Stimulated activated CD4-positive, alpha-beta T cell treated with anti-CD3 and anti-CD28 coated beads, Interleukin-4, amount 100 ng/mL, for 48 hours (primary cell): ENCODE measurements around the gene AASS.

Experiments used
- DNase-seq, 2 donors: peaks; one replicate each; pipeline ENCODE4 v3.0.0-alpha.2; 2020; ENCODE audit warnings: low read depth in 2 of 2

Gene AASS

GRCh38 chr7:122118757-122119156 is 25.3 kb downstream of the AASS start:
- no peak for DNase-seq

DNA sequence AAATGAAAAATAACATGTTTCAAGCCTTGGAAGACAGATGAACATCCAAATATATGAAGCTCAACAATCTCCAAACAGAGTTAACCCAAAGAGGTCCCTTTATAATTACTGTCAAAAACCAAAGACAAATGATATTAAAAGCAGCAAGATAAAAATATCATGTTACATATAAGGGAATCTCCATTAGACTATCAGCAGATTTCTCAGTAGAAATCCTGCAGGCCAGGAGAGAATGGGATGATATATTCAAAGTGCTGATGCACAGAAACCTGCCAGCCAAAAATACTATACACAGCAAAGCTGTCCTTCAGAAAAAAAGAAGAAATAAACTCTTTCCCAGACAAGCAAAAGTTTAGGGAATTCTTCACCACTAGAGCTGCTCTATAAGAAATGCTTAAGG is 41.0 kb downstream of the AASS start:
- DNase-seq, result no peak

- DNase-seq, result no peak
Measured at GRCh38 chr7:122100021-122100420, 44.0 kb downstream of the AASS start.

- no peak for DNase-seq
Measured at GRCh38 chr7:122095642-122096041, 48.4 kb downstream of the AASS start.

GRCh38 chr7:122094549-122094948 is 49.5 kb downstream of the AASS start:
- no peak for DNase-seq

DNA sequence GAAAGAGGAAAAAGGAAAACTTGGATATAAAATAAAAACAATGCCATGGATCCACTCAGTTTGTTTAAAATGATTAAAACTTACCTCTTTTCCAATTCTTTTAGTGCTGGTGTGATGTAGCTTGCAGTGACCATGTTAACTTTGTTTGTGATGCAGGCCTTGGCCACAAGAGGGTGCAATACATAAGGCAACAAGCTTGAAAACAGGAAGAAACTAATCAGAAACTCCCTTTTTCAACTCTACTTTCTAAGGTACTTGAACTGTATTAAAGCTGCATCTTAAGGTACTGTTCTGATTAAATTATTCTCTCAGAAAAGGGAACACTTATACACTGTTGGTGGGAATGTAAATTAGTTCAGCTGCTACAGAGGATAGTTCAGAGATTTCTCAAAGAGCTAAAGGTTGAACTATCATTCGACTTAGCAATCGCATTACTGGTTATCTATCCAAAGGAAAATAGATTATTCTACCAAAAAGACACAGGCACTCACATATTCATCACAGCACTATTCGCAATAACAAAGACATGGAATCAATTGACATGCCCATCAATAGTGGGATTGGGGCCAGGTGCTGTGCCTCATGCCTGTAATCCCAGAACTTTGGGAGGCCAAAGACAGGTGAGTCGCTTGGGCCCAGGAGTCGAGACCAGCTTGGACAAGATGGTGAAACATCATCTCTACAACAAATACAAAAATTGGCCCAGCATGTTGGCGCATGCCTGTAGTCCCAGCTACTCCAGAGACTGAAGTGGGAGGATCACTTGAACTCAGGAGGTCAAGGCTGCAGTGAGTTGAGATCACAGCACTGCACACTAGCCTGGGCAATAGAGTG is 50.9 kb downstream of the AASS start:
- DNase-seq, result peak; percentile 14 to 50

DNA sequence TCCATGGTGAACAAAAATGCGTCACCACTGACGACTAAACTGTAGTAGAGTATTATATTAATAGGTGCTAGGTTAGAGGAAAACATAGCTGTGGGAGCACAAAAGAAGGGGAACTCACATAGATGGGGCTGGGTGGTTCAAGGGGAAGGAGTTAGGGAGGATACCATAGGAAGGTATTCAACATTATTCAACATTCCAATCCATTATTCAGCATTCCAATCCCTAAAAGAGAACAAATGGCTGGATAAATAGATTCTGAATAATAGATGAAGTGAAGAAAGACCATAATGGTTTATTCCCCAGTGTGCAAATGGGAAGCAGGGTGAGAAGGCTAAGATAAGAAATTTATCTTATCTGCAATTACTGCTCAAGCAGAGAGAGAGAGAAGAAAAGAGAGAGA is 61.4 kb downstream of the AASS start:
- DNase-seq, result no peak

DNA sequence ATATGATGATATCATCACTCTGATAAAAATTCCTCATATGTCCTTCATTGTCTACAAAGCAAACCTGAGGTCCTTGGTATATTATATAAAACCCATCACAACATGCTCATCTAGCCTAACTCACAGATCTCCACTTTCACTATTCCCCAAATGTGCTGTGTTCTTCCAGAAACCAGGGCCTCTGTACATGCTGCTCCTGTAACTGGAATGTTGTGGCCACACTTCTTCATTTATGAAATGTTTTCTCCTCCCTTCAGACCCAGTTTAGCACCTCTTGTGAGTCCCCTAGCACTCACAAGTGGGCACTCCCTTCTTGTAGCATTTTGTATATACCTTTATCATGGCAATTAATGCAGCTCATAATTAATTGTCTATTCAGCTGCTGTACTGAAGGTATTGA is 61.9 kb downstream of the AASS start:
- DNase-seq, result no peak

- DNase-seq, result no peak
Measured at GRCh38 chr7:122073635-122074034, 70.4 kb downstream of the AASS start.

- DNase-seq, result no peak
Measured at GRCh38 chr7:122072924-122073599, 71.0 kb downstream of the AASS start.

DNA sequence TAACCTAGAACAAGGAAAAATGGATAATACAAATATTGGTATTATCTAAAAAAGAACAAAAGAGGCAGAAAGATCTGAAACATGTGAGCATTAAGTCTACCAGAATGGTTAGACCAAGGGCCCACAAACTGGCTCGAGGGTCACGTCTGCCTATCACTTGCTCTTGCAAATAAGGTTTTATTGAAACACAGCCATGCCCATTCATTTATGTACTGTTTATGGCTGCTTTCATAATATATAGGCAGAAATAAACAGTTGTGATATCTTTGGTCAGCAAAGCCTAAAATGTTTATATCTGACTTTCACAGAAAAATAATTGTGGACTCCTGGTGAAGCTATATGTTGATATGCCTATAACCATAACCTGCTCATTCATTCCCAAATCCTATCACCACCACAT is 71.8 kb downstream of the AASS start:
- DNase-seq, result no peak

GRCh38 chr7:122070834-122071233 is 73.2 kb downstream of the AASS start:
- DNase-seq, result no peak

DNA sequence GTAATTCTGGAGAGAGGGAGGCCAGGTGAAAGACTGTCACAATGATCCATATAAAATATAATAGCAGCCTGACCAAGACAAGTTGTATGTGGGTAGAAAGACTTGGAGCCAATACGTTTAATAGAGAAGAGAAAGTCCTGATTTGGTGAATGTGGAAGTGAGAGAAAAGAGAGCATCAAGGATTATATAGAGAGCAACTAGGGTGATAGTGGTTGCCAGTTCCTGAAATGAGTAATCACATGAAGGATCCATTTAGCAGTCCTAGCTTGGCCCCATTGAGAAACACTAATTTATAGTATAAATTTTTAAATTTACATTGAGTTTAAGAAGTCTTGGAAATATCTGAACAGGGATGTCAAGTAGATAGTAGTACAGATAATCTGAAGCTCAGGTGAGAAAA is 74.0 kb downstream of the AASS start:
- DNase-seq, result no peak

DNA sequence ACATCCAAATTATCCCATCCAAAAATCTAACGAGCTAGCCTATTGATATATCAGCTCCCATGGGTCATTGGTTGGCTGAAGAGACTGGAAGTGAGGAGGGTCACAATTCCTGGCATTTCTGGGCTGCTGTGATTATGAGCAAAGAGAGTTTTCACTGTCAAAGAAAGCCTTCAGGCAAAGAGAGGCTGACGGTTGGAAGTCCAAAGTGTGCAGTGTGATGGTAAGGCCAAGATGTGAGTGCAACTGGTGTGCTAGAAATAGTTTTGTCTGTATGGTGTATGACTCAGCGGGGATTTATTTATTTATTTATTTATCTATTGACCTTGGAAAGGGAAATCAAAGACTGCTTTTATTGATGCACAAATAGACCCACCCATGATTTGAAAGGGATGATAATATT is 75.0 kb downstream of the AASS start:
- DNase-seq, result no peak

- DNase-seq, result no peak
Measured at GRCh38 chr7:122068046-122068445, 76.0 kb downstream of the AASS start.

GRCh38 chr7:122067077-122067476 is 77.0 kb downstream of the AASS start:
- no peak for DNase-seq

DNA sequence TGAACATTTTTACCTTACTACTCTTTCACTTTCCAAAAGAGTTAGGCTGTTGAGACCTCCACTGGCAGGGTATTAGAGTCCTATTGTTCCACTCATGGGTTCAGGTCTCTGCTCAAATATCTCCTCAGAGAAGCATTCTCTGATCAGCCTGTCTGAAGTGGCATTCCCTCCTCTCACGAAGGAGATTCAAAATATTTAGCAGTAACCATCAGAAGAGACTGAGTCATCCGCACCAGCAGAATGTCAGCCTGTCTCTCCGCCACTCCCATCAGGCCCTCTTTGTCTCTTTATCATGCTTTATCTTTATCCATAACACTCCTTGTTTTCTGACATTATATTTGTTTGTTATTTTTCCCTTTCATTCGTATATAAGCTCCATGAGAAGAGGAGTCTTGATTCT is 79.1 kb downstream of the AASS start:
- no peak for DNase-seq

DNA sequence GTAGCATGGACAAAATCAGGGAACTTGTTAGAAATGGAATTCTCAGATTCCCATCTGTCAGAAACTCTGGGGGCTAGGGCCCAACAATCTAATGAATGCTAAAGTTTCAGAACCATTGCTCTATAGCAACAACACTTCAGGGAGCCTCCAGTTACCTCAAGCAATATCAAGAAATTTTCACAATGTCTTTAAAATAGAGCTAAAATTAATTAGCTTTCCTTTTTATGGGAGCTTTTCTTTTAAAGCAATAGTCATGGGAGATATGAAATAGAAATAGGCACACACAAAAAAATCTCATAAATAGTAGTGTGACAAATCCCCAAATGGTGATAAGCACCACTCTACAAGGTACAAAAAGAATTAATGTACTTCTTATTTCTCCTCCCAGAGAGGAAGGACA is 80.9 kb downstream of the AASS start:
- DNase-seq, result no peak

GRCh38 chr7:122059542-122059941 is 84.5 kb downstream of the AASS start:
- no peak for DNase-seq

GRCh38 chr7:122056977-122057376 is 87.1 kb downstream of the AASS start:
- no peak for DNase-seq

GRCh38 chr7:122055073-122055472 is 89.0 kb downstream of the AASS start:
- no peak for DNase-seq

DNA sequence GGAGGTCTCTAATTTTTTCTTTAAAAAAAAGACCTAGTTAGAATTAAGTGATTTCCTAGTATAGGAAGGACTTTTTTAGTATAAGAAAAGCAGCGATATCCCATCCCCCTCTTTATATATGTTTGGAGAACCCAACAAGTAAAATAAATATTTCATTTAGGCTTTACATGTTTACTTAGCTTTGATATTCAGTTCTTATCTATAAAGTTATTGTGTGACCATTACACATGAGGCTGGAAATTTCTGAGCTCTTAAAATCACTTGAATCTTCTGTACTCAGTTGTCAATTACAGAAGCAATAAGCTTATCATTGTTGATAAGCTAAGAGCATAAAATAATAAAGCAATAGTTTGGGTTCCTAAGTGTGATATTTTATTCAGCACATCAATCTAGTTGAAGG is 89.7 kb downstream of the AASS start:
- DNase-seq, result no peak

GRCh38 chr7:122046402-122046801 is 97.6 kb downstream of the AASS start:
- DNase-seq, result no peak
